Measurements from ENCODE around the gene RPA1. TPM values are rescaled to one million over a fixed set of nuclear protein-coding genes. Genes with fewer than 3 reads are reported as not detected.

RPA1 gene
- total RNA-seq = 37.3 and 57.8 TPM in 2 replicates

DNA sequence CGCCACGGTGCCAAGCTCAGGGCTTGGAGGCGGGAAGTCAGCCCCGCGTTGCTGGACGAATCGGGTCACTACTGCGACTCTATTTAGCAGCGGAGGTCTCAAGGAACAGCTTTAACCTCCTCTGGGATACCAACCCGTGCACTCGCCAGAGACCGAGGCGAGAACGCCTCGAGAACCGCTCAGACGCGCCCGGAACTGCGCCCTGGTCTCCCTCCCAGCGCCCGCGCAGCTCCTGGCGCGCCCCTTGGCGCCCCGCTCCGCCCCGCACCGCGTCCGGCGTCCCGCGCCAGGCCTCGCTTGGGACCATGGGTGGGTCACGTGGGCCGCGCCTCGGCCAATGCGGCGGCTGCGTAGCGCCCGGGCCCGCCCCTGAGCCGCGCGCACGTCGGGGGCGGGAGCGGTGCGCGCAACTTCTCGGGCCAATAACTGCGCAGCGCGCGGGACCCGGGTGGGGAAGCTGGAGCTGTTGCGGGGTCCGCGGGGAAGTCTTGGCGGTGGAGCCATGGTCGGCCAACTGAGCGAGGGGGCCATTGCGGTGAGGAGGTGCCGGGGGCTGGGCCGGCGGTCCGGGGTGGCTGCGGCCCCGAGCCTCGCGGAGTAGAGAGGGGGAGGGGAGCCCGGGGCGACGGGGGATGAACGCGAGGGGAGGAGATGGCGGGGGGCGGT, at the start of gene RPA1, which contains the start of gene SMYD4:
Gene RPA1 (plus strand): TSS at position 414 of the 666 bp plus-strand sequence. CDS start 89 bp downstream, at position 503.
Gene SMYD4 (minus strand): TSS at position 311 of the 666 bp plus-strand sequence. CDS start 1,908 bp downstream, outside the sequence.

Other genes starting within 250 kb of the RPA1 start
- gene SLC43A2, start 201.2 kb upstream of the RPA1 start, total RNA-seq = 14.7 and 25.5 TPM in 2 replicates
- 75.1 and 96.1 TPM in 2 replicates for gene SCARF1, start 184.3 kb upstream of the RPA1 start, total RNA-seq
- 9.3 and 9.6 TPM in 2 replicates for gene RILP, start 180.1 kb upstream of the RPA1 start, total RNA-seq
- 104 and 106 TPM in 2 replicates for gene PRPF8, start 145.1 kb upstream of the RPA1 start, total RNA-seq
- 1.1 and 1.6 TPM in 2 replicates for gene TLCD2, start 119.6 kb upstream of the RPA1 start, total RNA-seq
- 13.8 and 16.8 TPM in 2 replicates for gene WDR81, start 105.3 kb upstream of the RPA1 start, total RNA-seq
- 0.09 TPM in 1 of 2 replicates, not detected in the other for gene SERPINF2, start 87.1 kb upstream of the RPA1 start, total RNA-seq
- gene SERPINF1, start 67.9 kb upstream of the RPA1 start, total RNA-seq = 0.75 TPM in 1 of 2 replicates, not detected in the other
- gene SMYD4, start 103 bp upstream of the RPA1 start, total RNA-seq = 6.9 and 10.0 TPM in 2 replicates
- gene RTN4RL1, start 195.3 kb downstream of the RPA1 start, total RNA-seq = not detected in 2 replicates
- gene DPH1, start 200.1 kb downstream of the RPA1 start, total RNA-seq = 13.2 and 16.8 TPM in 2 replicates
- gene OVCA2, start 212.0 kb downstream of the RPA1 start, total RNA-seq = 43.5 and 55.4 TPM in 2 replicates
- gene HIC1, start 225.1 kb downstream of the RPA1 start, total RNA-seq = 18.6 and 41.0 TPM in 2 replicates